GM23248 (cell line): ENCODE results near the gene SCYL3. TPM values are rescaled to one million over a fixed set of nuclear protein-coding genes. Genes with fewer than 3 reads are reported as not detected.
"Not testable (repeated sequence)": the region's sequence is repeated elsewhere in the genome, so short reads cannot be mapped to it uniquely, and the experiment has no call there.

Source experiments
- DNase-seq: peaks from one replicate; pipeline ENCODE4 v3.0.0-alpha.2; 2015
- H2AFZ ChIP-seq: fragments of 200-600 bp; sonication (generic); 2 replicates; pipeline ENCODE4 v1.6.1; 2016; ENCODE audit warnings: antibody characterized with exemption
- H3F3A ChIP-seq: fragments of 200-600 bp; sonication (generic); 2 replicates; pipeline ENCODE4 v1.6.1; 2016; ENCODE audit warnings: mild to moderate bottlenecking, antibody characterized with exemption, mixed run types; ENCODE audit not compliant: insufficient read depth
- H3K27ac ChIP-seq: fragments of 200-600 bp; sonication (generic); 2 replicates; pipeline ENCODE4 v1.5.1; 2016; ENCODE audit warnings: mild to moderate bottlenecking
- H3K27me3 ChIP-seq: fragments of 200-600 bp; sonication (generic); replicated peaks from 2 replicates; pipeline ENCODE4 v1.6.1; 2016; ENCODE audit warnings: mild to moderate bottlenecking; ENCODE audit not compliant: insufficient read depth
- H3K36me3 ChIP-seq: fragments of 200-600 bp; sonication (generic); 2 replicates; pipeline ENCODE4 v1.6.1; 2016; ENCODE audit warnings: low read depth, mild to moderate bottlenecking
- H3K4me1 ChIP-seq: fragments of 200-600 bp; sonication (generic); 2 replicates; pipeline ENCODE4 v1.6.1; 2016; ENCODE audit warnings: mild to moderate bottlenecking; ENCODE audit not compliant: insufficient read depth
- H3K4me2 ChIP-seq: fragments of 200-600 bp; sonication (generic); one replicate; pipeline ENCODE4 v1.6.1; 2016; ENCODE audit warnings: mild to moderate bottlenecking; ENCODE audit not compliant: unreplicated experiment
- H3K4me3 ChIP-seq: fragments of 200-600 bp; sonication (generic); 2 replicates; pipeline ENCODE4 v1.5.1; 2016; ENCODE audit warnings: mild to moderate bottlenecking
- H3K79me2 ChIP-seq: fragments of 200-600 bp; sonication (generic); 2 replicates; pipeline ENCODE4 v1.6.1; 2016; ENCODE audit warnings: mild to moderate bottlenecking; ENCODE audit not compliant: insufficient read depth
- H3K9ac ChIP-seq: fragments of 200-600 bp; sonication (generic); 2 replicates; pipeline ENCODE4 v1.6.1; 2016; ENCODE audit warnings: mild to moderate bottlenecking
- H3K9me2 ChIP-seq: fragments of 200-600 bp; sonication (generic); 2 replicates; pipeline ENCODE4 v1.6.1; 2016; ENCODE audit warnings: mixed run types, mild to moderate bottlenecking, moderate library complexity; ENCODE audit not compliant: insufficient read depth
- H3K9me3 ChIP-seq: fragments of 200-600 bp; sonication (generic); one replicate; pipeline ENCODE4 v1.6.1; 2017; ENCODE audit warnings: low read depth
- H4K20me1 ChIP-seq: fragments of 200-600 bp; sonication (generic); 2 replicates; pipeline ENCODE4 v1.6.0; 2016; ENCODE audit not compliant: insufficient read depth
- EZH2 ChIP-seq: fragments of 200-600 bp; sonication (generic); IDR thresholded peaks from 2 replicates; pipeline ENCODE4 v1.6.1; 2018; ENCODE audit warnings: antibody characterized with exemption, mild to moderate bottlenecking; ENCODE audit not compliant: insufficient read depth, poor library complexity, severe bottlenecking
- EZH2phosphoT487 ChIP-seq: fragments of 200-600 bp; sonication (generic); IDR thresholded peaks from 2 replicates; pipeline ENCODE4 v1.6.1; 2018; ENCODE audit warnings: antibody characterized with exemption, moderate library complexity, mild to moderate bottlenecking, low read depth; ENCODE audit not compliant: insufficient read depth
- WGBS, 2 experiments: methylation state at CpG; one replicate each; pipeline ENCODE4 v1.1.6; 2015 to 2017; ENCODE audit warnings: low lambda C conversion rate in 2 of 2, low coverage in 1 of 2; ENCODE audit errors: missing lambda C conversion rate in 2 of 2; 5-methylcytosine and 5-hydroxymethylcytosine counted together
- in situ Hi-C: fragments of 300-500 bp; cut with MboI; formaldehyde crosslinking; loops from 2 replicates; pipeline ENCODE4 v1.15.0; 2020
- polyA plus RNA-seq: library from polyadenylated mRNA; unstranded; fragments of >200 nt; fragmentation: Nextera tagmentation; extraction: Ambion mirVana; gene quantifications from 2 replicates; pipeline ENCODE4 v1.2.1, GENCODE V29; 2016
- total RNA-seq: library from RNA; depleted of rRNA; stranded (reverse); fragments of >200 nt; shearing (Covaris generic); gene quantifications from 2 replicates; pipeline ENCODE4 v1.2.3, GENCODE V29; 2014

The SCYL3 gene
- total and polyA plus RNA-seq, 2 experiments from 2014 or later: 5.8 to 7.6 TPM

GRCh38 chr1:169877800-169878491 lies 15.8 kb downstream of the SCYL3 start:
- in situ Hi-C loops: no loop called here

GRCh38 chr1:169874229-169874628 lies 19.5 kb downstream of the SCYL3 start:
- H3K9ac ChIP-seq: peak overlapping the region; percentile 26
- 64 to 67% methylated on average over 3 of the region's 3 CpGs for WGBS, 2 experiments
- peaks cover 36% of the 10 kb centered on the region for H3K4me1 ChIP-seq

More at GRCh38 chr1:169877800-169878491, 15.8 kb downstream of the SCYL3 start:
- Histone ChIP-seq H3K4me3 (no peak overlapping the region), H3K27ac (peak overlapping the region; percentile 36; the same call in 1 of the 2 replicates), H3K9ac (no peak overlapping the region), H3K4me1 (peaks cover 43% of the 10 kb centered on the region), H3K79me2 (peaks cover 18% of the 10 kb centered on the region; the same call in 1 of the 2 replicates), H2AFZ (no peak overlapping the region), H3K36me3 (peaks cover 27% of the 10 kb centered on the region), H3K9me3 (no peaks in the 10 kb centered on the region), H3K9me2 (no peaks in the 10 kb centered on the region; the same call in 1 of the 2 replicates), H3F3A (peaks cover 32% of the 10 kb centered on the region), H3K4me2 (peak overlapping the region; percentile 45), H3K27me3 (no peaks in the 10 kb centered on the region), H4K20me1 (no peaks in the 10 kb centered on the region)
- WGBS, 2 experiments: 89 to 97% methylated on average over 2 of the region's 2 CpGs
- TF ChIP-seq EZH2phosphoT487 (no peak), EZH2 (no peak)
- peak; percentile 63 for DNase-seq

DNA sequence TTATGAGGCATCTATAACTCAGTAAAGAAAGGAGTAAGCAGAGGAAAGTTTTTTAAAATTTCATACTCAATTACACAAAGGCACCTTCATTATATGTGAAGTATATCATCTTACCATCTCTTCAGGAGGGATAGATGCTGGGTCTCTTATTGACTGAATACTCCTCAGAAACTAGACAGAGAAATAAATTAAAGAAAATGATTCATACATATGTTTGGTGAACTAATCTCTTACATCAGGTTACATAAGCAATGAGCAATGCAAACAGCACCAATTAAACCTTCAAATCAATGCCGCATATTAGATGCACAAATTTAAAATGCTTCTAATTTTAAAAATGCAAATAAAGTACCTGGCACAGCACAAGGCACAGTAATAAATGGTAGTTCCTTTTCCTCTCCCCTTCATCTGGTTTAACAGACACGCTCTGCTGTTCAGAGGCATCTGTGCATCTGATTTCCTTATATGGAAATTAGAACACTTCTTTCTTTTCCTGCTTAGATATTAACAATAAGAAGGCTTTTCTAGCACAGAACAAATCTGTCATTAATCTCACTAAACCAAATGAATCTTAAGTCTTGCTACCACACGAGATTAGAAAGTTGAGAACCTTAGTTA lies 20.0 kb downstream of the SCYL3 start:
- peak overlapping the region; percentile 9; the same call in 1 of the 2 replicates for H3K9ac ChIP-seq
- WGBS, 2 experiments: 83 to 86% methylated on average over 3 of the region's 3 CpGs

More at GRCh38 chr1:169874229-169874628, 19.5 kb downstream of the SCYL3 start:
- TF ChIP-seq EZH2phosphoT487 (no peak), EZH2 (no peak)
- H3K27ac ChIP-seq: peak overlapping the region; percentile 82
- H3K27me3 ChIP-seq: no peaks in the 10 kb centered on the region
- H4K20me1 ChIP-seq: no peaks in the 10 kb centered on the region
- no peak overlapping the region for H2AFZ ChIP-seq
- no peak overlapping the region for H3K4me3 ChIP-seq
- peak; percentile 92 for DNase-seq
- H3K4me2 ChIP-seq: peak overlapping the region; percentile 6
- H3K36me3 ChIP-seq: peaks cover 62% of the 10 kb centered on the region
- H3K79me2 ChIP-seq: peaks cover 15% of the 10 kb centered on the region; the same call in 1 of the 2 replicates
- H3K9me2 ChIP-seq: no peaks in the 10 kb centered on the region; the same call in 1 of the 2 replicates
- no peaks in the 10 kb centered on the region for H3K9me3 ChIP-seq
- in situ Hi-C loops: no loop called here
- peaks cover 32% of the 10 kb centered on the region for H3F3A ChIP-seq

DNA sequence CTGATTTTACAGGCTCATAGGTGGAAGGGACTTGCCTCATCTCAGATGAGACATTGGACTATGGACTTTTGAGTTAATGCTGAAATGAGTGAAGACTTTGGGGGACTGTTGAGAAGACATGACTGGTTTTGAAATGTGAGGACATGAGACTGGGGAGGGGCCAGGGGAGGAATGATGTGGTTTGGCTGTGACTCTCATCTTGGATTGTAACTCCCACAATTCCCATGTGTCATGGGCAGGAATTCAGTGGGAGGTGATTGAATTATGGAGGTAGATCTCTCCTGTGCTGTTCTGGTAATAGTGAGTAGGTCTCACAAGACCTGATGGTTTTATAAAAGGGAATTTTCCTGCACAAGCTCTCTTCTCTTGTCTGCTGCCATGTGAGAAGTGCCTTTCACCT lies 20.8 kb downstream of the SCYL3 start:
- H3F3A ChIP-seq: peaks cover 21% of the 10 kb centered on the region
- no peaks in the 10 kb centered on the region for H4K20me1 ChIP-seq
- peak; percentile 34 for DNase-seq
- TF ChIP-seq EZH2 (no peak), EZH2phosphoT487 (no peak)
- no peaks in the 10 kb centered on the region; the same call in 1 of the 2 replicates for H3K9me2 ChIP-seq
- H2AFZ ChIP-seq: no peak overlapping the region
- H3K36me3 ChIP-seq: peaks cover 68% of the 10 kb centered on the region
- in situ Hi-C loops: no loop called here
- H3K4me1 ChIP-seq: peaks cover 27% of the 10 kb centered on the region
- no peaks in the 10 kb centered on the region for H3K9me3 ChIP-seq
- H3K27me3 ChIP-seq: no peaks in the 10 kb centered on the region
- H3K79me2 ChIP-seq: peaks cover 7% of the 10 kb centered on the region; the same call in 1 of the 2 replicates
- peak overlapping the region; percentile 82 for H3K27ac ChIP-seq
- H3K4me3 ChIP-seq: no peak overlapping the region
- no peak overlapping the region for H3K4me2 ChIP-seq
- H3K9ac ChIP-seq: no peak overlapping the region

More for the DNA sequence above, 20.0 kb downstream of the SCYL3 start:
- Histone ChIP-seq H4K20me1 (no peaks in the 10 kb centered on the region), H3K9me2 (no peaks in the 10 kb centered on the region; the same call in 1 of the 2 replicates), H3K27ac (peak overlapping the region; percentile 82), H3K36me3 (peaks cover 64% of the 10 kb centered on the region), H3F3A (peaks cover 29% of the 10 kb centered on the region), H3K4me2 (peak overlapping the region; percentile 6), H3K9me3 (no peaks in the 10 kb centered on the region), H3K79me2 (peaks cover 10% of the 10 kb centered on the region; the same call in 1 of the 2 replicates), H3K4me3 (no peak overlapping the region), H3K4me1 (peaks cover 35% of the 10 kb centered on the region), H2AFZ (no peak overlapping the region), H3K27me3 (no peaks in the 10 kb centered on the region)
- peak; percentile 43 for DNase-seq
- in situ Hi-C loops: no loop called here
- TF ChIP-seq EZH2 (no peak), EZH2phosphoT487 (no peak)

DNA sequence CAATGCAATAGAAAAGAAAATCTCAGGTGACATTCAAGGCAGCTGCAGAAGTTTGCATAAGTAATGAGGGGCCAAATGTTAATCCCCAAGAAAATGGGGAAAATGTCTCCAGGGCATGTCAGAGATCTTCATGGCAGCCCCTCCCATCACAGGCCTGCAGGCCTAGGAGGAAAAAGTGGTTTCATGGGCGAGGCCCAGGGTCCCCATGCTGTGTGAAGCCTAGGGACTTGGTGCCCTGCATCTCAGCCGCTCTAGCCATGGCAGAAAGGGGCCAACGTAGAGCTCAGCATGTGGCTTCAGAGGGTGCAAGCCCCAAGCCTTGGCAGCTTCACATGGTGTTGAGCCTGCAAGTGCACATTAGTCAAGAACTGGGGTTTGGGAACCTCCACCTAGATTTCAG lies 21.7 kb downstream of the SCYL3 start:
- H3K9ac ChIP-seq, in situ Hi-C loops: not testable (repeated sequence)
- WGBS, 2 experiments: 92 to 94% methylated on average over 3 of the region's 3 CpGs

More for the DNA sequence above, 21.7 kb downstream of the SCYL3 start:
- not testable (repeated sequence) for H3K9me3 ChIP-seq, H3K4me2 ChIP-seq, H3K9me2 ChIP-seq, DNase-seq, H2AFZ ChIP-seq, H4K20me1 ChIP-seq, H3K27ac ChIP-seq, H3K79me2 ChIP-seq, H3K27me3 ChIP-seq, H3K4me3 ChIP-seq
- H3K4me1 ChIP-seq: peaks cover 22% of the 10 kb centered on the region
- peaks cover 17% of the 10 kb centered on the region for H3F3A ChIP-seq
- peaks cover 62% of the 10 kb centered on the region for H3K36me3 ChIP-seq
